ENCODE results near the gene KCNH1. TPM values are rescaled to one million over a fixed set of nuclear protein-coding genes. Genes with fewer than 3 reads are reported as not detected.

Gene KCNH1
- polyA plus RNA-seq, 1 donor: 0.49 TPM

DNA sequence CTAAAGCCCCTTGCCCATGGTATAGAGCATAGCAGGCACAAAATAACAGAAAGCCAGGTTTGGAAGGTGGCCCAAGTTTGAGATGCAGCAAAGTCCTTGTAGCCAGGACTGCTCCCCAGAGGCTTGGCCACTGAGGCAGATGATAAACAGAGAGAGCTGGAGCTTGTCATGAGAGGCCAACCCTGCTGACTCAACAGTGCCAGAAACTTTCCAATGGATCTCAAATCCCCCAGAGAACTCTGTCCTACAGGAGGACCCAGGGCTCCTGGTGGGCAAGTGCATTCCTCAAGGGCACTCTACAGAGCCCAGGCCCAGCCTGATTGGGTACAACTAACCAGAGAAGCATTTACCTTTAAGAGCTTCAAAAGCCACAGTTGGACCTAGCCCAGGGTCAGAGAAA, 280.7 kb downstream of the KCNH1 start:
- DNase-seq: no peak

DNA sequence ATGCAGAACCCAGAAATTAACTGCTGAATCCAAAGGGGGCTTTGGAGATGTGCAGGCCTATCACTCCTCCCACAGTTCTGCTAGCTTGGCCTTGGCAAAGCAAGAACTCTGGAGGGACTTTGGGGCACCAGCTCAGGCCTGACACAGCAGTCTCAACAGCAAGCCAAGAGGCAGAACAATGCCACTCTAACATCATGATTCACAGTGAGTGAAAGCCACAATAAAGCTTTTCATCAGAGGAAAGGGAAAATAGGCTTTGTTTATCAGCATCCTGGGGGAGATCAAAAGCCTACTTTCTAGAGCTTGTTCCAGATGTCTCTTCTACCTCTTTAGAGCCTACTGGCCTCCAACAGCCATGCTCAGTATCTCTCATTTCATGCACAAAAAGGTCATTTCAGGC, 283.4 kb downstream of the KCNH1 start:
- no peak for DNase-seq

DNA sequence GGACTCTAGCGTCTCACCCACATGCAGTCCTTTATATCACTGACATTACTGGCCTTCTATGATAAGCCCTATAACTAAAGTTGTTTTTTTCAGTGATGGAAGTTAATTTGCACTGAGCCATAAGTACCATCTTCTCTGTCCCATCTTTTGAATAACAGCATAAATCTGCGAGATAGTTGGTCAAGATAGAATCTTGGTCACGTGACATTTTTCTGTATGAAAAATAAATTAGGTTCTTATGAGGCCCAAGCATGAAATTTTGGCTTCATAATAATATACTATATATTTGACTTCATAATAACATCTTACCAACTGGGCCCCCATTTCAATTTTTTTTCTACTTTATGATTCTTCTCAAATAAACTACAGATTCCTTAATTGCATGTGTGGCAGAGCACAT, 285.5 kb downstream of the KCNH1 start:
- no peak for DNase-seq

DNA sequence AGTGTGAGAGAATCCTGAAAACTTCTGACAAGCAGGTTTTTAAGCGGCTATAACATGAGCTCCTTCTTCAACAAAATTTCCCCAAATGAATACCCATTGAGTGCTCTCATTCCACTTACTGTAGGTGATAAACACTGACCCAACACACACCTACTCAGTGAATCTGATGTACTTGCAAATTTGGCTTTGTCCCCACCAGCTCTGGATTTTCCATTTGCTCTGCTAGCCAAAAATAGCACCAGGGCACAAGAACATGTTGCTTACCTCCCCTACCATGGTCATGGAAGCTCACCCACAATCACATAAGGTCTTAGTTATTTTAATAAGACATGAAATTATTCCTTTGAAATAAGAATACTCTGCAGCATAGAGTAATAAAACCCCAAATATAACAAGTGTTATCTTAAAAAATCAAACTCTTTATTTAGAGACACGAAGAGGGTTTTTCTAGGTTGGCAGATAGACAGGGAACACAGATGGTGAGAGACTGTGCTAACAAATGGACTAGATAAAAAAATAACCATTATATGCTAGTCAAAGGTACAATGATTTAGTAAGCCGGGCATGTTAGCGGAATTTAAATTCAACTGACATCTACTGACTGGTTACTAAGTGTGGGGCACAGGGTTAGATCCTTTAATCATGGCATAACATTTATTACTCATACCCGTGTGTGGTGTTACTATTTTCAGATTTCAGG, 291.9 kb downstream of the KCNH1 start:
- no peak for DNase-seq

DNA sequence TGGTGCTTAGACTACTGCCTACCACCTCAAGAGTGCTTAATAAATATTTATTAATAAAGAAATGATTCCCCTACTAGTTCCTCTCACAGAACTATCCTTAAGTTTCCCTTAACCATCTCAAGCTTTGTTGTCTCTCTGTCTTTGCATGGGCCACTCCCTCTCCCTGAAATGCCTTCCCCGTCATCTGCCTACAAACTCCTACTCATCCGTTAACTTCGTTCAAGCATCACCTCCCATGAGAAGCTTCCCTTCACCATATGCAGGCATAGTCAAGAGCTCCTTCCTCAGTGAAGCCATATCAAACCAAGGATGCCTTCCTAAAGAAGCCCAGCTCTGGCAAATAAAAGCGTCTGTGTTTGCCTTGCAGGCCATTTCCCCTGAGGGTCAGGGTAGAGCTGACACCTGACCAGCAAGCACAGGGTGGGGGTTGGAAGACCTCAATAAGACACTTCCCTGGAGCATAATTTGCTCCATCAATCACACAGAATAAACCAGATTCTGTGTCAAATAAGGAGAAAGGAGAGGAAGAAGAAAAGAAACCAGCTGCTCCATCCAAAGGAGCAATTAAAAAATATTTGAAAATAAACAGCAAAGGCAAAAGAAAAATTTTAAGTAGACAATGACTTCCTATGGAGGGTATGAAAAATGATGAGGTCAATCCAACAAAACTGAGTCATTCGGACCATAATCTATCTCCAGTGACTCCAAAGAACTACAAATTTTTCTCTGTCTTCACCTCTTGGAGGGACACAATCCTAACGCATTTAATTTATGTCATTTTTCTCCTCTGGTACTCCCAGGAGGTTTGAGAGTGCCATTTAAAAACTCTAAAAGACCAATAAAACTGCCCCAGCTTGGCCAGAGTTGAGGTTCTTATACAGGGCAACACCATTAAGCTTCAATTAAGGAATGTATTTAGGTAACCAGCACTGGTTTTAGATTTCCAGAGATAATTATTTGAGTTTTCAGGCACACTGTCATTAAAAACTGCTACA, 303.6 kb downstream of the KCNH1 start:
- no peak for DNase-seq

DNA sequence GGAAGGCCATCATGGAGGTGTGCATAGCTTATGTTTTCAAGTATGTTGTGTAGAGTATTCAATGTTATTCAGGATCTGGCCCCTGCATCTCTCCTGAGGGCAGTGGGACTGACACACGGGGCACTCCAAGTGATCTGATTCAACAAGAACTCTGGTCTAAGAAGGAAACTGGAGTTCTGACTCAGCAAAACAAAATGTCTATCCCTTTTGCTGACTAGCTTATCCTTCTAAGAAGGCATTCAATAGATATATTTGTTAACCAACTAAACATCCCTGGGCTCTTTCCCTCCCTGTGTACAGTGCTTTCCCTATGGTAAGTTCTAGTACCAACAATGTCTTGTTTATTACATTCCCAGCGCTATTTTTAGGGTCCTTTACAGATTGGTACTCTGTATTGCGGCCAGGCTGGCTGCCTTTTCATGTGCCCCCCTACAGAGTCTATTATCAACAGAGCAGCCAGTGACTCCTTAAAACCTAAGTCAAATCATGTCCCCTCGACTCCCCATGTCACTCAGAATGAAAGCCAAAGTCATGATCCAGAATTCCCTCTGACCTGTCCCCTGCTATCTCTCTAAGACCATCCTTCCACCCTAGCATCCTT, 304.9 kb downstream of the KCNH1 start:
- DNase-seq: no peak

DNA sequence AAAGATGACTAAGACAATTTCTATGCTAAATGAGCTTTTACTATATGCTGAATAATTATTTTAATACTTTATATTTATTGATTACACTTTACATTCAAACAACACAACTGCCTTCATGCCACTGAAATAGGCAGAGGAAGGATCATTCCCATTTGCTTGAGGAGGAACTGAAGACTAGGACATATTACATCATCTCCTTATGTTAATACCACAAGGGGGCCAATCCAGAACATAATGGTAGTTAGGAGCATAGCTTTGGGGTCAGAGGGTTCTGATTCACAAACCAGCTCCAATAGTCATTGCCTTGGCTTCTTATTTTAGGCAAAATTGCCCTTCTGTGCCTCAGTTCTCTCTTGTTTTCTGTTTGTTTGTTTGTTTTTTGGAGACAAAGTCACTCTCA, 306.5 kb downstream of the KCNH1 start:
- no peak for DNase-seq

DNA sequence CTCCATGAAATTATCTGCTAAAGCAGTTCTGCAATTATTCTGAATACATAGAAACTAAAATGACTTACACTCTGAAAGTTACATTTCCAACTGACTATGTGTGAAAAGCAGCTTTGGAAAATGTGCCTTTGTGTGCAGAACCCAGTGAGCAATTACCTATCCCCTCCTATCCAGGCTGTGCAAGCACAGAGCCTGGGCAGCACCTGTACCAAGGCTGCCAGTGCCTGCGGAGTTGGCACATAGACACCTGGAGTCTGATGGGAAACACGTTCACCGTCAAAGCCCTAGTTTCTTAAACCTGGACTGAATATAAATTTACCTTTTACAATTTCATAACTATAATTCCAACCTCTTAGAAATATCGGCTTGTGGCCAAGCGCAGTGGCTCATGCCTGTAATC, 307.3 kb downstream of the KCNH1 start:
- DNase-seq: no peak

DNA sequence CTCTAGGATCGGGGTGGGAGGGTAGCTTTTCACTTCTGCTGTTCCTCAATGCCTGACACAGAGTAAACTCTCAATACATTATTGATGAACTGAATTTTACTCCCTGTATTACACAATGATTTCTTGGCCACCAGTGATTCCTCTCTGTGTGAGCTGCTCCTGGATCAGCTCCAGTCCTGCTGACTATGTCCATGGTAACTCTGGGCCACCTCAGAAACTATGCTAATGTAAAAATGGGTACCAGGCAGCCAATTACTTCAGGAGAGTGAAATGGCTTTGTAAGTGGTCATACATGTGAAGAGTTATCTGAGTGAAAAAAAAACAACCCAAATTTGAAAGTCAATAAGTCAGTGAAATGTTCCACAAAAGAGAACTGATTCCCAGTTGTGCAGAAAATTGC, 311.0 kb downstream of the KCNH1 start:
- DNase-seq: no peak

DNA sequence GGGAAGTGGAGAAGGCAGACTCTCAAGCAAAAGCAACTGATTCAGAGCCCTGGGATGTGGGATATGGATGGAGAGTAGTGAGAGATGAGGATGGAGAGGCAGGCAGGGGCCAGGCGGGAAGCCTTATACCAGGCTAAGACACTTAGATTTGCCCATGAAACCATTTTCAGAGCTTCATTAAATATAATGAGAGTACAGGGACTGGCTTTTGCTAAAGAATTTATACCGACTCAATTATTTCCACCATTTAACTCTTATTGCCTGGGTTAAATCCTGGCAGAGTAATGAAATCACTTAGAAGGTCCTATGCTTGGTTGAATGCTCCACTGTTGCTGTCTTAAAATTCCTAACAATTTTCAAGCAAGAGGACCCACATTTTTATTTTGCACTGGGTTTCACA, 311.7 kb downstream of the KCNH1 start:
- DNase-seq: no peak

DNA sequence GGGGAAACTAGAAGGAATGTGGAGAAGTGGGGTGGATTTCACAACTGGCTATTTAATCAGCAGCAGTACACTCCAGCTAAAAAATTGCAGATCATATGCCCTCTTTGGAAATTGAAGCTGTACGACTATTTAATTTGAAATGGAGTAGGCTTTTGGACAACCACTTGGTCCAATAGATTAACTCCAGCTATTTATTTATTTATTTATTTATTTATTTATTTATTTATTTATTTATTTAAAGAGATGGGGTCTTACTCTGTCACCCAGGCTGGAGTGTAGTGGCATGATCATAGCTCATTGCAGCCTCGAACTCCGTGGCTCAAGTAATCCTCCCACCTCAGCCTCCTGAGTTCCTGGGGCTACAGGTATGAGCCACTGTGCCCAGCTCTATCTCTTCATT, 312.3 kb downstream of the KCNH1 start:
- DNase-seq: no peak

DNA sequence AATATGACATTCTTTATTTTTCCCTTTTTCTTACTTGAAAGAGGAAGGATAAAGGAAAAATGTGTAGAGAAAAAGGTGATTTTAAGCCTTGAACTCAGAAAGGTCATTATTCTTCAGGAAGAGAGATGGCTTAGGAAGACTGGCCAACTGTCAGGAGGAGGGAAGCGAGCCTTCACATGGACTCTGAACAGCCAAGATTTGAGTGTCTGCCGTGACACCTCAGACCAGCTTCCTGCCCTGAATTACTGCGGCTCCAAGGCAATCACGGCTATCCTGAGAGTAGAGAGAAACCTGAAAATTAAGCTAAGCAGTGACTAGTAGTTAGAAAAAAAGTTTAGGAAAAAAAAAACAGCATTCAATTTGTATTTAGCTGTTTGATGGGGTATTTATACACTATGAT, 314.7 kb downstream of the KCNH1 start:
- no peak for DNase-seq

DNA sequence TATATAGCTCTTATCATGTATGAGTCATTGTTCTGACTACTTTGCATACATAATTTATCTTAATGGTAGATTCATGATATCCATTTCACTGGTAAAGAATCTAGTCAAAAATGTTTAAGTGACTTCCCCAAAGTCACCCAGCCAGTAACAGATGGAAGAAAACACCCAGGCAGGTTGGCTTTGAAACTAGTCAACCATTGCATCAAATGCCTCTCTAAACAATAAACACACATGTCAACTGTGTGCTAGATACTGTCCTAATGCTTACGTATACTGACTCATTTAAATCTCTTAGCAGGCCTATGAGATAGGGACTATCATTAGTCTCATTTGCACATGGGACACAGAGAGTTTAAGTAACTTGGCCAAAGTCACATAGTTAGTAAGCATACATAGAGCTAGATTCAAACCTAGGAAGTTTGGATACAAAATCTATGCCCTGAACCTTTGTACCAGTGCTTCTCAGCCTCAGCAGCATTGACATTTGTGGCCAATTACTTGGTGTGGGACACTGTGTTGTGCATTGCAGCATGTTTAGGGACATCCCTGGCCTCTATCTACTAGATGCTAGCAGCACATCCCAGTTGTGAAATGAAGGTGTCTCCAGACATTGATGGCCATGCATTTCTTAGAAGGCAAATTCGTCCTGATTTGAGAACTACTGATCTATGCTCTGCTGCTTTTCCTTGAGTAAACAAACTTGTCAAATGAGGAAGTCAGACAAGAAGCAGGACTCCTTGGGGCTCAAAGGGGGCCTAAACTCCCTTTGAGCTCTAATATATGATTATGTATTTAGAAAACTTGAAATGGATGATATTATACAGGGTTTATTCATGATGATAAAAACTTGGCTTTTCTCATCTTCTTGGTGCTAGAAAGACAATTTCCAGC, 316.3 kb downstream of the KCNH1 start:
- no peak for DNase-seq

DNA sequence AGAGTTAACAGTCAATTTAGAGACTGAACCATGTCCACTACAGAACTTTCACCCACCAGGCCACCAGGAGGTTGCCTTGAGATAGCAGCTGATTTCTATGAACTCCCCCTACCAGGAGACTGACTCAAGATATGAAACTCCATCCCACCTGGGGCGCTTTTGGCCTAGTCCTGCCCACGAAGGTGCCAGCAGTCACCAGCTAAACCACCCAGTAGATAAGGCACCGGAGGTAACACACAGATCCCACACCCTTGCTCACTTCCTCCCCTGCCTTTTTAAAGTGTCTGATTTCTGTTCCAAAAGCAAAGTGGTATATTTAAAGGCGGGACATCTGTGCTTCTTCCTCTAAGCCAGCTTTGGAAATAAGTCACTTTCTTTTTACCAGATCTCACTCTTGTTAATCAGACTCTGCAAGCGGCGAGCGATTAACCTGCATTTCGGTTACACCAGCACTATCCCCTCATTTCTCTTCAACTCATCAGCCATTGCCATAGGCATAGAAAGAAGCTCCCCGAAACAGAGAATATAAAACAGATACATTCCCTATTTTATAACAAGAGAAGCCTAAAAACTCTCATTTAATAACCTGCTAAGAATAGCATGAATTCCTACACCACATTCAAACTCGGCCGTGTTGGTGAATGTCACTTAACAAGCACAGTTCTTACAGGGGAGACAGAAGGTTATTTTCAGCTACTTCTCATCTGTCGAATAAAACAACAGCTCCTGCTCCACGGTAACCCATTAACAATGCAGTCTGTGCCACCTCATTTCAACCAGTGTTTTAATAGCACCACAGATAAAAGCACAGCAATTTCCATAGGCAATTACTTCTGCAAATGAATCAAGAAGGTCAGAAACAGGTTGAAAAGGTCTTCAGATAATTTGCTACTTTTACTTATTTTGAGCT, 318.1 kb downstream of the KCNH1 start:
- DNase-seq: no peak

DNA sequence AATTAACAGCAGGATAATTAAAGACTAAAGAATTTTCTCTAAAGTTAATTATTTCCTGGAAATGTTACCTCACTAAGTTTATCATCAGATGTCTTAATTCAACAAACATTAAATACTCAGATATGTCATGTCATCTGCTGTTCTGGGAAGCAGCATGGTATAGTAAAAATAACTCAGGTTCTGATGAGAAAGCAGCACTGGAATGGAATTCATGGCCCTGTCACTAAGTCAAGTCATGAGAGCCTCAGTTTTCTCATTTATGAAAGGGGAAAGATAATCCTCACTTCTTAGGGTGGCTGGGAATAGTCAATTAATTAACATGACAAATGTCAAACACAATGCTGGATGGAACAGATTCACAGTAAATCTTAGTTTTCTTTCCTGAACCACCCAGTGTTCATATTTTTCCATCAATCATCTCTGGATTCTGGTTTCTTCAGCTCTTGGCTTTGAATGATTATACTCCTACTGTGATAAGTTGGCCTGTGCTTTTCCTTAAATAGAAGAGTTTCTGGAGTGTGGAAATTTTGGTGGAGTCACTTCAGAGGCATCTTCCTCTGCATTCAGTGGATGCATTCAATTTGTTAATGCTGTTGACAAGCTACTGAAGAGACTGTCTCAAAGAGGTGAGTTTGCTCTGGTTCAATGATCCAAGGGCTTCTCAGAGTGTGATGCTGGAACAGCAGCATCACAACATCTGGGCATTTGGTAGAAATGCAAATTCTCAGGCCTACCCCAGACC, 319.4 kb downstream of the KCNH1 start:
- DNase-seq: no peak

DNA sequence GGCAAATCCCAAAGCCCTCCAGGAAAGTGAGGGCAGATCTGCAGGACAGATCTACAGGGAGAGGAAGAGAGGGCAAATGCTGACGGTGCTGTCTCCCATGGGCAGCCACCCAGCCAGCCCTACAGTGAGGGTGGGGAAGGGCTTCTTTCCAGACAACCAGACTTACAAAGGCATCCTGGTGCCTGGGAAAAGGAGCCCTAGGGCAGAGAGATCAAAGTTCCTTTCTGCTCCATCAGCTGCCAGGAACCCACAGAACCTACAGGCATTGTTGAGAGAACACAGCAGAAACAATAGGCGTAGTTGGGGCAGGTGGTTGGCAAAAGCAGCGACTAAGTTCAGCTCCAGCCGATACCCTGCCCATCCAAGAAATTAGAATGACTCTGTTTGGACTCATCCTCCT, 332.4 kb downstream of the KCNH1 start:
- no peak for DNase-seq

DNA sequence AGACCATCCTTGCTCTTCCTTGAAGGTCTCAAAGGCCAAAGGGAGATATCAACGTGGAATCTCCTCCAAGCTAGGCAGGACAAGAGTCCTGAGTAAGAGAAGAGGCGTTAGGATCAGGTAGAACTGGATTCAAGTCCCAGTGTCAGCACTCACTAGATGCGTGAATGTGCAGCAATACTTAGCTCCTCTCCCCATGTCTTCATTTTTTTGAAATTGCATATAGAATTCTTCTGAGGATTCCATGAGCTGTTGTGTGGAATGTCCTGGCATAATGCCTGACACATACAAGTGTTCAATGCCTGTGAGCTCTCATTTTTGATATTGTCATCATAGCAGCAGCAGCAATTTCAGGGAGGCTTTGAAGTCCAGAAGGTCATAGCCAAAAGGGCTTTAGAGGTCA, 333.2 kb downstream of the KCNH1 start:
- no peak for DNase-seq

DNA sequence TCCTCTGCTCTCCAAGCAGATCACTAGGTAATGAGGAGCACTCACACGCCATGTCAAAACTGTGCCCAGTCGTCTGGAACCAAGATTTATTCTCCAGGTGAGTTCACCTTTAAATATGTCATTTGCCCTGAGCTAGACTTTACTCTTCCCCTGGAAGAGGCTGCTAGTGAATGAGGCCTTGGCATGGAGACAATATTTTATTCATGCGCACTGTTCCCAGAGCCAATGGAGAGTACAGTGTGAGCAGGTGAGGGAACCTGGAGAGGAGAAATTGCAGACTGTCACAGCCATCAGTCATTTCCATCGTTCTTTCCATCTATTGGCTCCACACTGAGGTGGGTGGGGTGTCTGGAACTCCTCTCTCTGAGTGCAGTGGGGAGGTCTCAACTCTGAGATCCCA, 333.6 kb downstream of the KCNH1 start:
- no peak for DNase-seq

DNA sequence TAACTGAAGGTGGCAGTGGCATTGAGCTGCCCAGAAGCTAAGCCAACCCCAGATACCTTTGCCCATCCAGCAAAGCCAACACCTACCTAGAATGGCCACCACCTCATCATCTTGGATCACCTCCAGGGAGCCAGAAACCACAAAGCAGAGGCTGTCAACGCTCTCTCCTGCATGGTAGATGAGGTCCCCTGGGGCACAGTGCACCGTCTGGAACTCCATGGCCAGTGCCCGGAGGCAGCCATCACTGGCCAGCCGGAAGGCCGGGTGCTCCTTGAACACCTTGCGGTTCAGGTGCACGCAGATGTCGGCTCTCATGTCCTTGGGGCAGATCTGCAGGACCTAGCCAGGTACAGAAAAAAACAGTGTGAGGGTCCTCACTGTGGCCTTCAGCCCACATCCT, 336.5 kb downstream of the KCNH1 start:
- no peak for DNase-seq

DNA sequence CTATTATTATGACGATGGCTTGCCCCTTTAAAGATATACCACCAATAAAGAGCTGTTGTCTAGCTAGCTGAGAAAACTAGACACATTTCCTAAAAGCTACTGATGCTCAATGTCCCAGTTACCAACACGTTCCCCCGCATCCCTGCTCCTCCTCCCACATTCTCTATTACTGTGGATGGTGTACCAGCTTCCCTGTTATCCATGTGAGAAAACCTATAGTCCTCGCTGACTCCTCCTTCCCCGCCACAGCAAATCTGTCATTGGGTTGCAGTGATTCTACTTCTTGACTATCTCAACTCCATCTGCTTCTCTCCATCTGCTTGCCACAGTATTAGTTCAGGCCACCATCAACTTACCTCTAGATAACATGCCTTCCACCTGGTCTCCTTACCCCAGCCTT, 337.5 kb downstream of the KCNH1 start:
- DNase-seq: no peak

DNA sequence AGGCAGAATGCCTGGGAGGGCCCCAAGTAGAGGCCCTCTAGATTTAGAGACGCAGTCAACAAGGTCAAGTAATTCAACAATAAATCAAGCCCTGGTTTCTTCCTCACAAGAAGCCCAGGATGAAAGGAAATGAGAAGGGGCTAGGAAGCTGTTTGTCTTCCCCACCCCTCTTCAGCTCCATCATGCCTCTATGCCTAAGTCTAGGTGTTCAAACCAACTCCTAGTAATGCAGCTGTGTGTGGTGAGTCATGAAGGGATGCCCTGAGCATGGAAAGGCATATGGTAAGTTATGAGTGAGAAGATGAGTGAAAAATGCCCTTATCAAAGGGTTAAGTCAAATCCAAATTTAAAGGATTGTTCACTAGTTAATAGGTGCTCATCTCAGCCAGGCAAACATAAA, 339.5 kb downstream of the KCNH1 start:
- no peak for DNase-seq
